ENCODE data around the gene CC2D2B. TPM values are rescaled to one million over a fixed set of nuclear protein-coding genes. Genes with fewer than 3 reads are reported as not detected.
"Not testable (repeated sequence)": the region's sequence is repeated elsewhere in the genome, so short reads cannot be mapped to it uniquely, and the experiment has no call there.

The CC2D2B gene
- total and polyA plus RNA-seq, 2 donors from 2014 or later: 0.80 to 2.5 TPM

DNA sequence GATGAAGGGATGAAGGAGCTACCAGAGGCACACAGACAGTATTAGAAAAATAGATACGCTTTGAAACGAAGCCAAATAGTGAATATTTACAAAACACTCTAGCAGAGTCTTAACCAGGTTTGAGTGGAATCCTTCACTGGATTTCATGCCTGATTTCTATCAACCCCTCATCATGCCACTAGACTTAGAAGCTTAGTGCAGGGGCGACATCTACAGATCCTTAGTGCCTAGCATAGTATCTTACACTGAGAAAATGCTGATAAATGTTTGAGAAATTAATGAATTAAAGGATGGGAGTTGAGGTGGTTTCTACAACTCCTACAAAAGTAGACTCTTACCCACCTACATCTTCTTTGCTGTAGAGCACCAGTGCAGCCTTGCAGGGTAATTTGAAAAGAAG is 80.9 kb downstream of the CC2D2B start:
- DNase-seq: no peak
- no peaks in the 10 kb centered on the region for H3K9me3 ChIP-seq (ENCODE audit: control insufficient read depth in 2 of 3, insufficient read depth in 1 of 3, low read length in 3 of 3)
- no peaks in the 10 kb centered on the region for H3K36me3 ChIP-seq (ENCODE audit: control insufficient read depth in 2 of 3, insufficient read depth in 3 of 3, low read length in 3 of 3)
- H3K4me1 ChIP-seq (ENCODE audit: control insufficient read depth in 2 of 3, insufficient read depth in 2 of 3, low read depth in 1 of 3, low read length in 3 of 3): no peaks in the 10 kb centered on the region
- intact Hi-C loops (cut with DNase I): no loop called here
- no peak overlapping the region for H3K27ac ChIP-seq (ENCODE audit: low read depth in 2 of 2, low read length in 2 of 2)
- H3K9ac ChIP-seq (ENCODE audit: low read length in 3 of 3): no peak overlapping the region
- no peaks in the 10 kb centered on the region for H3K27me3 ChIP-seq (ENCODE audit: control insufficient read depth, insufficient read depth, low read length)
- TF ChIP-seq, protein P1, sequence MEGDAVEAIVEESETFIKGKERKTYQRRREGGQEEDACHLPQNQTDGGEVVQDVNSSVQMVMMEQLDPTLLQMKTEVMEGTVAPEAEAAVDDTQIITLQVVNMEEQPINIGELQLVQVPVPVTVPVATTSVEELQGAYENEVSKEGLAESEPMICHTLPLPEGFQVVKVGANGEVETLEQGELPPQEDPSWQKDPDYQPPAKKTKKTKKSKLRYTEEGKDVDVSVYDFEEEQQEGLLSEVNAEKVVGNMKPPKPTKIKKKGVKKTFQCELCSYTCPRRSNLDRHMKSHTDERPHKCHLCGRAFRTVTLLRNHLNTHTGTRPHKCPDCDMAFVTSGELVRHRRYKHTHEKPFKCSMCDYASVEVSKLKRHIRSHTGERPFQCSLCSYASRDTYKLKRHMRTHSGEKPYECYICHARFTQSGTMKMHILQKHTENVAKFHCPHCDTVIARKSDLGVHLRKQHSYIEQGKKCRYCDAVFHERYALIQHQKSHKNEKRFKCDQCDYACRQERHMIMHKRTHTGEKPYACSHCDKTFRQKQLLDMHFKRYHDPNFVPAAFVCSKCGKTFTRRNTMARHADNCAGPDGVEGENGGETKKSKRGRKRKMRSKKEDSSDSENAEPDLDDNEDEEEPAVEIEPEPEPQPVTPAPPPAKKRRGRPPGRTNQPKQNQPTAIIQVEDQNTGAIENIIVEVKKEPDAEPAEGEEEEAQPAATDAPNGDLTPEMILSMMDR (IDR thresholded peaks at IDR 0.05; ENCODE audit: borderline replicate concordance, extremely low read depth, insufficient read depth): no peak
- no peak for FAIRE-seq
- no peak overlapping the region for H3K4me3 ChIP-seq (ENCODE audit: low read length in 3 of 3)

DNA sequence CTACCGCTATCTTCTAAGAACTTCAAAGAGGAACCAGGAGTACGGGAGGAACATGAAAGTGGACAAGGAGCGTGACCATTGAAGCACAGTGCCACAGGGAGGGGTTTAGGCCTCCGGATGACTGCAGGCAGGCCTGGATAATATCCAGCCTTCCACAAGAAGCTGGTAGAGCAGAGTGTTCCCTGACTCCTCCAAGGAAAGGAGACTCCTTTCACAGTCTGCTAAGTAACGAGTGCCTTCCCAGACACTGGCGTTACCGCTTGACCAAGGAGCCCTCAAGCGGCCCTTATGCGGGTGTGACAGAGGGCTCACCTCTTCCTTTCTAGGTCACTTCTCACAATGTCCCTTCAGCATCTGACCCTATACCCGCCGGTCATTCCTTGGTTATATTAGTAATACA is 86.6 kb downstream of the CC2D2B start:
- FAIRE-seq; H3K4me3 ChIP-seq (ENCODE audit: low read length in 3 of 3); intact Hi-C loops (cut with DNase I): not testable (repeated sequence)

DNA sequence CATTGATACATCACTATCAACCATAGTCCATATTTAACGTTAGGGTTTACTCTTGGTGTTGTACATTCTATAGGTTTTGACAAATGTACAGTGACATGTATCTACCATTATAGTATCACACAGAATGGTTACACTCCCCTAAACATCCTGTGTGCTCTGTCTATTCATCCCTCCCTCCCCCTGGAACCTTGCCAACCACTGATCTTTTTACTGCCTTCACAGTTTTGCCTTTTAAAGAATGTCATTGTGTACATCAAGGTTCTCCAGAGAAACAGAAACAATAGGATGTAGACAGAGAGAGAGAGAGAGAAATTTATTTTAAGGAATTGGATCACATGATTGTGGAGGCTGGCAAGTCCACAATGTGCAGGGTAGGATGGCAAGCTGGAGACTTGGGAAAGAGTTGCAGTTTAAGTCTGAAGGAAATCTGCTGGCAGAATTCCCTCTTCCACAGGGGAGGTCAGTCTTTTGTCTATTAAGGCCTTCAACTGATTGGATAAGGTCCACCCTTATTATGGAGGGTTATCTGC is 90.5 kb downstream of the CC2D2B start:
- TF ChIP-seq, protein P1 (IDR thresholded peaks at IDR 0.05; ENCODE audit: borderline replicate concordance, extremely low read depth, insufficient read depth): no peak
- no peak overlapping the region for H3K4me3 ChIP-seq (ENCODE audit: low read length in 3 of 3)
- no peak overlapping the region for H3K9ac ChIP-seq (ENCODE audit: low read length in 3 of 3)
- H3K4me1 ChIP-seq (ENCODE audit: control insufficient read depth in 2 of 3, insufficient read depth in 2 of 3, low read depth in 1 of 3, low read length in 3 of 3): no peaks in the 10 kb centered on the region
- DNase-seq: no peak
- FAIRE-seq: no peak
- H3K27me3 ChIP-seq (ENCODE audit: control insufficient read depth, insufficient read depth, low read length): no peaks in the 10 kb centered on the region
- no peaks in the 10 kb centered on the region for H3K9me3 ChIP-seq (ENCODE audit: control insufficient read depth in 2 of 3, insufficient read depth in 1 of 3, low read length in 3 of 3)
- H3K36me3 ChIP-seq (ENCODE audit: control insufficient read depth in 2 of 3, insufficient read depth in 3 of 3, low read length in 3 of 3): no peaks in the 10 kb centered on the region
- H3K27ac ChIP-seq (ENCODE audit: low read depth in 2 of 2, low read length in 2 of 2): no peak overlapping the region
- intact Hi-C loops (cut with DNase I): no loop called here

More for the DNA sequence above, 86.6 kb downstream of the CC2D2B start:
- not testable (repeated sequence) for H3K4me1 ChIP-seq (ENCODE audit: control insufficient read depth in 2 of 3, insufficient read depth in 2 of 3, low read depth in 1 of 3, low read length in 3 of 3); DNase-seq; H3K27me3 ChIP-seq (ENCODE audit: control insufficient read depth, insufficient read depth, low read length); H3K9me3 ChIP-seq (ENCODE audit: control insufficient read depth in 2 of 3, insufficient read depth in 1 of 3, low read length in 3 of 3); H3K9ac ChIP-seq (ENCODE audit: low read length in 3 of 3); H3K27ac ChIP-seq (ENCODE audit: low read depth in 2 of 2, low read length in 2 of 2); H3K36me3 ChIP-seq (ENCODE audit: control insufficient read depth in 2 of 3, insufficient read depth in 3 of 3, low read length in 3 of 3)

DNA sequence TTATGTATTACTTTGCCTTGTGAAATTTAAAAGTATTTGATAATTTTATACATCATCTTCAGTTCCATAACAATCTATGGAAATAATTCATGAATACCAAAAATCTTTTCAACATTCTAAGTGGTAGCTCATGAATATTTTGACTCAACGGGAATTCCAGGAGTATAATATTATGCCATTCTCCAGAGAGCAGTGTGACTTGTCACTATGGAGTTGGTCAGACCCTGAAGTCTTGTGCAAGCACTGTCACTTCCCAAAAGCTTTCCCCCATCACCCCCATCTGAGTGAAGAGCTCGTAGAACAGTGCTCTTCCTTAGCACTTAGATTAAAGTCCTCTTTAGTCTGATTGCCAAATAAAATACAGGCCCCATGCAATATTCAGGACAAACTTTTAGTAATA is 106.2 kb downstream of the CC2D2B start:
- H3K4me3 ChIP-seq (ENCODE audit: low read length in 3 of 3): no peak overlapping the region

More for the DNA sequence above, 106.2 kb downstream of the CC2D2B start:
- H3K9ac ChIP-seq (ENCODE audit: low read length in 3 of 3): no peak overlapping the region
- intact Hi-C loops (cut with DNase I): no loop called here
- DNase-seq (no peak), FAIRE-seq (no peak)
- H3K4me1 ChIP-seq (ENCODE audit: control insufficient read depth in 2 of 3, insufficient read depth in 2 of 3, low read depth in 1 of 3, low read length in 3 of 3): peaks cover 0 to 4% (median 0%) of the 10 kb centered on the region in 3 donors
- TF ChIP-seq, protein P1 (IDR thresholded peaks at IDR 0.05; ENCODE audit: borderline replicate concordance, extremely low read depth, insufficient read depth): no peak
- no peaks in the 10 kb centered on the region for H3K27me3 ChIP-seq (ENCODE audit: control insufficient read depth, insufficient read depth, low read length)
- no peaks in the 10 kb centered on the region for H3K9me3 ChIP-seq (ENCODE audit: control insufficient read depth in 2 of 3, insufficient read depth in 1 of 3, low read length in 3 of 3)
- H3K27ac ChIP-seq (ENCODE audit: low read depth in 2 of 2, low read length in 2 of 2): no peak overlapping the region
- no peaks in the 10 kb centered on the region for H3K36me3 ChIP-seq (ENCODE audit: control insufficient read depth in 2 of 3, insufficient read depth in 3 of 3, low read length in 3 of 3)
